Adipocyte (in vitro differentiated cells): ENCODE results near the gene TCF7L2.
A peak's percentile ranks its signal among the peaks of the same experiment; 100 is the strongest.

Experiments
- DNase-seq: peaks from one replicate; pipeline ENCODE4 v3.0.0-alpha.2; 2015; ENCODE audit warnings: low read depth
- H3K27me3 ChIP-seq: replicated peaks from 2 replicates; pipeline ENCODE4 v1.7.0; 2013; ENCODE audit warnings: mild to moderate bottlenecking, low read length, moderate library complexity; ENCODE audit not compliant: control insufficient read depth, insufficient read depth
- H3K36me3 ChIP-seq: 2 replicates; pipeline ENCODE4 v1.7.0; 2013; ENCODE audit warnings: low read length, mild to moderate bottlenecking, moderate library complexity; ENCODE audit not compliant: control insufficient read depth, insufficient read depth, severe bottlenecking
- H3K4me1 ChIP-seq: 2 replicates; pipeline ENCODE4 v1.7.0; 2013; ENCODE audit warnings: mild to moderate bottlenecking, low read length, moderate library complexity; ENCODE audit not compliant: control insufficient read depth, insufficient read depth
- H3K4me3 ChIP-seq: 2 replicates; pipeline ENCODE4 v1.7.0; 2013; ENCODE audit warnings: mild to moderate bottlenecking, low read length, moderate library complexity
- H3K9ac ChIP-seq: 2 replicates; pipeline ENCODE4 v1.7.0; 2013; ENCODE audit warnings: mild to moderate bottlenecking, low read length, moderate library complexity
- H3K9me3 ChIP-seq: 2 replicates; pipeline ENCODE4 v1.7.0; 2013; ENCODE audit warnings: mild to moderate bottlenecking, low read length, moderate library complexity; ENCODE audit not compliant: control insufficient read depth

The TCF7L2 gene

GRCh38 chr10:113027230-113027573 lies 77.2 kb downstream of the TCF7L2 start:
- DNase-seq: no peak
- Histone ChIP-seq H3K4me1 (peaks cover 52% of the 10 kb centered on the region), H3K9ac (no peak overlapping the region), H3K27me3 (no peaks in the 10 kb centered on the region), H3K36me3 (peaks cover 5% of the 10 kb centered on the region), H3K9me3 (no peaks in the 10 kb centered on the region), H3K4me3 (no peak overlapping the region)

GRCh38 chr10:113027574-113028455 lies 77.8 kb downstream of the TCF7L2 start:
- Histone ChIP-seq H3K9me3 (no peaks in the 10 kb centered on the region), H3K36me3 (peaks cover 5% of the 10 kb centered on the region), H3K4me1 (peaks cover 46% of the 10 kb centered on the region), H3K9ac (peak overlapping the region; percentile 54), H3K27me3 (no peaks in the 10 kb centered on the region), H3K4me3 (peak overlapping the region; percentile 52)
- peak; percentile 38 for DNase-seq

GRCh38 chr10:113028456-113029440 lies 78.7 kb downstream of the TCF7L2 start:
- Histone ChIP-seq H3K4me1 (peaks cover 44% of the 10 kb centered on the region), H3K9me3 (no peaks in the 10 kb centered on the region), H3K9ac (peak overlapping the region; percentile 54), H3K36me3 (peaks cover 5% of the 10 kb centered on the region), H3K27me3 (no peaks in the 10 kb centered on the region), H3K4me3 (peak overlapping the region; percentile 52)
- DNase-seq: no peak

GRCh38 chr10:113030453-113030852 lies 80.4 kb downstream of the TCF7L2 start:
- peaks cover 5% of the 10 kb centered on the region for H3K36me3 ChIP-seq
- peaks cover 52% of the 10 kb centered on the region for H3K4me1 ChIP-seq
- peak overlapping the region; percentile 19 for H3K9ac ChIP-seq
- no peaks in the 10 kb centered on the region for H3K9me3 ChIP-seq
- no peak for DNase-seq
- H3K27me3 ChIP-seq: no peaks in the 10 kb centered on the region
- H3K4me3 ChIP-seq: no peak overlapping the region

- Histone ChIP-seq H3K4me3 (no peak overlapping the region), H3K9ac (peak overlapping the region; percentile 19), H3K9me3 (no peaks in the 10 kb centered on the region), H3K36me3 (peaks cover 5% of the 10 kb centered on the region), H3K4me1 (peaks cover 58% of the 10 kb centered on the region), H3K27me3 (no peaks in the 10 kb centered on the region)
- no peak for DNase-seq
Observed at GRCh38 chr10:113031147-113031546, 81.1 kb downstream of the TCF7L2 start.

GRCh38 chr10:113033991-113034390 lies 83.9 kb downstream of the TCF7L2 start:
- Histone ChIP-seq H3K36me3 (peaks cover 5% of the 10 kb centered on the region), H3K9me3 (no peaks in the 10 kb centered on the region), H3K9ac (no peak overlapping the region), H3K4me1 (peaks cover 37% of the 10 kb centered on the region), H3K4me3 (no peak overlapping the region), H3K27me3 (no peaks in the 10 kb centered on the region)
- DNase-seq: no peak

GRCh38 chr10:113035732-113036312 lies 85.8 kb downstream of the TCF7L2 start:
- Histone ChIP-seq H3K4me3 (no peak overlapping the region), H3K4me1 (peaks cover 27% of the 10 kb centered on the region), H3K9ac (peak overlapping the region; percentile 30), H3K36me3 (peaks cover 8% of the 10 kb centered on the region), H3K27me3 (no peaks in the 10 kb centered on the region), H3K9me3 (no peaks in the 10 kb centered on the region)
- no peak for DNase-seq

- H3K4me3 ChIP-seq: no peak overlapping the region
- H3K36me3 ChIP-seq: peaks cover 13% of the 10 kb centered on the region
- H3K9ac ChIP-seq: no peak overlapping the region
- no peak for DNase-seq
- H3K27me3 ChIP-seq: no peaks in the 10 kb centered on the region
- H3K4me1 ChIP-seq: peaks cover 30% of the 10 kb centered on the region
- no peaks in the 10 kb centered on the region for H3K9me3 ChIP-seq
Observed at GRCh38 chr10:113036619-113037018, 86.6 kb downstream of the TCF7L2 start.

- DNase-seq: peak; percentile 49
- Histone ChIP-seq H3K9me3 (no peaks in the 10 kb centered on the region), H3K27me3 (no peaks in the 10 kb centered on the region), H3K4me1 (peaks cover 36% of the 10 kb centered on the region), H3K36me3 (peaks cover 16% of the 10 kb centered on the region), H3K4me3 (no peak overlapping the region), H3K9ac (no peak overlapping the region)
Observed at GRCh38 chr10:113037218-113037617, 87.2 kb downstream of the TCF7L2 start.

GRCh38 chr10:113038183-113038582 lies 88.1 kb downstream of the TCF7L2 start:
- DNase-seq: no peak
- Histone ChIP-seq H3K4me1 (peaks cover 46% of the 10 kb centered on the region), H3K36me3 (peaks cover 16% of the 10 kb centered on the region), H3K9me3 (no peaks in the 10 kb centered on the region), H3K9ac (no peak overlapping the region), H3K4me3 (no peak overlapping the region), H3K27me3 (no peaks in the 10 kb centered on the region)

GRCh38 chr10:113038985-113039384 lies 88.9 kb downstream of the TCF7L2 start:
- Histone ChIP-seq H3K27me3 (no peaks in the 10 kb centered on the region), H3K4me3 (no peak overlapping the region), H3K9ac (no peak overlapping the region), H3K9me3 (no peaks in the 10 kb centered on the region), H3K4me1 (peaks cover 54% of the 10 kb centered on the region), H3K36me3 (peaks cover 16% of the 10 kb centered on the region)
- no peak for DNase-seq
